ENCODE data around the gene LCE1C. TPM values are rescaled to one million over a fixed set of nuclear protein-coding genes. Genes with fewer than 3 reads are reported as not detected.

LCE1C gene
- total and polyA plus RNA-seq, 9 of the 15 experiments (the other 6 are each of a cell fraction or from before 2014, with no cell fraction given), result not detected

DNA sequence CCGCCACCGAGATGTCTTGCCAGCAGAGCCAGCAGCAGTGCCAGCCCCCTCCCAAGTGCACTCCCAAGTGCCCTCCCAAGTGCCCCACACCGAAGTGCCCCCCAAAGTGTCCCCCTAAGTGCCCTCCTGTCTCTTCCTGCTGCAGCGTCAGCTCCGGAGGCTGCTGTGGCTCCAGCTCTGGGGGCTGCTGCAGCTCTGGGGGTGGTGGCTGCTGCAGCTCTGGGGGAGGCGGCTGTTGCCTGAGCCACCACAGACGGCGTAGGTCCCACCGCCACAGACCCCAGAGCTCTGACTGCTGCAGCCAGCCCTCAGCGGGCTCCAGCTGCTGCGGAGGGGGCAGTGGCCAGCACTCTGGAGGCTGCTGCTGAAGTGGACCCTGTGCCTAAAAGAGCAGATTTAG is 30.1 kb downstream of the LCE1C start:
- 0% methylated on average over 8 of the region's 11 CpGs for WGBS (ENCODE audit: insufficient coverage, low coverage, missing lambda C conversion rate)
- intact Hi-C loops (cut with micrococcal nuclease), result no loop called here
- DNase-seq (ENCODE audit: extremely low read depth in 1 of 4, low spot score in 3 of 4), result no peak
- no peak for TF ChIP-seq ATF7 (IDR thresholded peaks at IDR 0.05)
- TF ChIP-seq, protein P1, sequence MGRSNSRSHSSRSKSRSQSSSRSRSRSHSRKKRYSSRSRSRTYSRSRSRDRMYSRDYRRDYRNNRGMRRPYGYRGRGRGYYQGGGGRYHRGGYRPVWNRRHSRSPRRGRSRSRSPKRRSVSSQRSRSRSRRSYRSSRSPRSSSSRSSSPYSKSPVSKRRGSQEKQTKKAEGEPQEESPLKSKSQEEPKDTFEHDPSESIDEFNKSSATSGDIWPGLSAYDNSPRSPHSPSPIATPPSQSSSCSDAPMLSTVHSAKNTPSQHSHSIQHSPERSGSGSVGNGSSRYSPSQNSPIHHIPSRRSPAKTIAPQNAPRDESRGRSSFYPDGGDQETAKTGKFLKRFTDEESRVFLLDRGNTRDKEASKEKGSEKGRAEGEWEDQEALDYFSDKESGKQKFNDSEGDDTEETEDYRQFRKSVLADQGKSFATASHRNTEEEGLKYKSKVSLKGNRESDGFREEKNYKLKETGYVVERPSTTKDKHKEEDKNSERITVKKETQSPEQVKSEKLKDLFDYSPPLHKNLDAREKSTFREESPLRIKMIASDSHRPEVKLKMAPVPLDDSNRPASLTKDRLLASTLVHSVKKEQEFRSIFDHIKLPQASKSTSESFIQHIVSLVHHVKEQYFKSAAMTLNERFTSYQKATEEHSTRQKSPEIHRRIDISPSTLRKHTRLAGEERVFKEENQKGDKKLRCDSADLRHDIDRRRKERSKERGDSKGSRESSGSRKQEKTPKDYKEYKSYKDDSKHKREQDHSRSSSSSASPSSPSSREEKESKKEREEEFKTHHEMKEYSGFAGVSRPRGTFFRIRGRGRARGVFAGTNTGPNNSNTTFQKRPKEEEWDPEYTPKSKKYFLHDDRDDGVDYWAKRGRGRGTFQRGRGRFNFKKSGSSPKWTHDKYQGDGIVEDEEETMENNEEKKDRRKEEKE (IDR thresholded peaks at IDR 0.05; ENCODE audit: borderline replicate concordance in 1 of 2, control insufficient read depth in 1 of 2, low read depth in 2 of 2, low read length in 1 of 2), result no peak
- no peak for TF ChIP-seq NCOA2 (IDR thresholded peaks at IDR 0.05; ENCODE audit: partially characterized antibody in 2 of 2)
- no peak for TF ChIP-seq ZBTB8A (IDR thresholded peaks at IDR 0.05; ENCODE audit: partially characterized antibody)
- TF ChIP-seq KDM2B (CRISPR knock-in tag; IDR thresholded peaks at IDR 0.05), result no peak
- TF ChIP-seq RUNX1 (IDR thresholded peaks at IDR 0.05; ENCODE audit: low read depth), result no peak
- no peak for TF ChIP-seq HDAC3 (IDR thresholded peaks at IDR 0.05; ENCODE audit: borderline replicate concordance, partially characterized antibody)
- TF ChIP-seq, protein P2, sequence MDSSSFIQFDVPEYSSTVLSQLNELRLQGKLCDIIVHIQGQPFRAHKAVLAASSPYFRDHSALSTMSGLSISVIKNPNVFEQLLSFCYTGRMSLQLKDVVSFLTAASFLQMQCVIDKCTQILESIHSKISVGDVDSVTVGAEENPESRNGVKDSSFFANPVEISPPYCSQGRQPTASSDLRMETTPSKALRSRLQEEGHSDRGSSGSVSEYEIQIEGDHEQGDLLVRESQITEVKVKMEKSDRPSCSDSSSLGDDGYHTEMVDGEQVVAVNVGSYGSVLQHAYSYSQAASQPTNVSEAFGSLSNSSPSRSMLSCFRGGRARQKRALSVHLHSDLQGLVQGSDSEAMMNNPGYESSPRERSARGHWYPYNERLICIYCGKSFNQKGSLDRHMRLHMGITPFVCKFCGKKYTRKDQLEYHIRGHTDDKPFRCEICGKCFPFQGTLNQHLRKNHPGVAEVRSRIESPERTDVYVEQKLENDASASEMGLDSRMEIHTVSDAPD (CRISPR knock-in tag; IDR thresholded peaks at IDR 0.05), result no peak
- TF ChIP-seq NFRKB (IDR thresholded peaks at IDR 0.05; ENCODE audit: low read depth), result no peak
- TF ChIP-seq, protein P3, sequence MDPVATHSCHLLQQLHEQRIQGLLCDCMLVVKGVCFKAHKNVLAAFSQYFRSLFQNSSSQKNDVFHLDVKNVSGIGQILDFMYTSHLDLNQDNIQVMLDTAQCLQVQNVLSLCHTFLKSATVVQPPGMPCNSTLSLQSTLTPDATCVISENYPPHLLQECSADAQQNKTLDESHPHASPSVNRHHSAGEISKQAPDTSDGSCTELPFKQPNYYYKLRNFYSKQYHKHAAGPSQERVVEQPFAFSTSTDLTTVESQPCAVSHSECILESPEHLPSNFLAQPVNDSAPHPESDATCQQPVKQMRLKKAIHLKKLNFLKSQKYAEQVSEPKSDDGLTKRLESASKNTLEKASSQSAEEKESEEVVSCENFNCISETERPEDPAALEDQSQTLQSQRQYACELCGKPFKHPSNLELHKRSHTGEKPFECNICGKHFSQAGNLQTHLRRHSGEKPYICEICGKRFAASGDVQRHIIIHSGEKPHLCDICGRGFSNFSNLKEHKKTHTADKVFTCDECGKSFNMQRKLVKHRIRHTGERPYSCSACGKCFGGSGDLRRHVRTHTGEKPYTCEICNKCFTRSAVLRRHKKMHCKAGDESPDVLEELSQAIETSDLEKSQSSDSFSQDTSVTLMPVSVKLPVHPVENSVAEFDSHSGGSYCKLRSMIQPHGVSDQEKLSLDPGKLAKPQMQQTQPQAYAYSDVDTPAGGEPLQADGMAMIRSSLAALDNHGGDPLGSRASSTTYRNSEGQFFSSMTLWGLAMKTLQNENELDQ (CRISPR knock-in tag; IDR thresholded peaks at IDR 0.05; ENCODE audit: borderline replicate concordance), result no peak
- TF ChIP-seq SREBF1 (IDR thresholded peaks at IDR 0.05; ENCODE audit: borderline replicate concordance, low read depth, low read length), result no peak
- no peak for TF ChIP-seq ZNF165 (CRISPR knock-in tag; IDR thresholded peaks at IDR 0.05; ENCODE audit: borderline replicate concordance)
- no peak for TF ChIP-seq KHSRP (IDR thresholded peaks at IDR 0.05)
- no peak for TF ChIP-seq BCOR (IDR thresholded peaks at IDR 0.05)
- TF ChIP-seq NR4A1 (CRISPR knock-in tag; IDR thresholded peaks at IDR 0.05), result no peak
- TF ChIP-seq NR4A1 (tag; IDR thresholded peaks at IDR 0.05), result no peak
- TF ChIP-seq PHTF2 (CRISPR knock-in tag; IDR thresholded peaks at IDR 0.05), result no peak
- no peak overlapping the region for H3K4me3 ChIP-seq
- no peak for ATAC-seq
- no peak overlapping the region for H3K9ac ChIP-seq (ENCODE audit: insufficient read depth in 1 of 2, low read depth in 2 of 2, low read length in 2 of 2)
- BruUV-seq (replicated peaks), result no TSS peak
- in situ Hi-C loops (cut with MboI), result no loop called here
- no peaks in the 10 kb centered on the region for H3K9me3 ChIP-seq (replicated peaks; ENCODE audit: control insufficient read depth, insufficient read depth, low read depth, low read length)
- H3K27me3 ChIP-seq (ENCODE audit: control insufficient read depth in 2 of 2, insufficient read depth in 2 of 2, low read length in 2 of 2), result no peaks in the 10 kb centered on the region
- H3K79me2 ChIP-seq (ENCODE audit: control insufficient read depth, insufficient read depth, low read length), result no peaks in the 10 kb centered on the region
- H3K27ac ChIP-seq (ENCODE audit: extremely low read depth, low read depth, low read length), result no peak overlapping the region
- ChIA-PET CTCF (ENCODE audit: low intra/inter-chr PET ratio) (no interaction called here), POLR2A (interaction anchor here (0.6 kb wide), 1 partner anchor 12 kb away, joined by 3 read pairs; no protein-coding TSS in a partner anchor)
- H3K9me1 ChIP-seq (ENCODE audit: control insufficient read depth, insufficient read depth, low read length), result no peaks in the 10 kb centered on the region
- H3K4me2 ChIP-seq (ENCODE audit: insufficient read depth, low read length), result no peak overlapping the region
- no peak for FAIRE-seq
- no peaks in the 10 kb centered on the region for H3K36me3 ChIP-seq (ENCODE audit: control insufficient read depth, insufficient read depth, low read length)
- no peaks in the 10 kb centered on the region for H3K4me1 ChIP-seq (replicated peaks in 1 of 2; ENCODE audit: control insufficient read depth in 2 of 2, insufficient read depth in 2 of 2, low read length in 2 of 2)
- no peaks in the 10 kb centered on the region for H4K20me1 ChIP-seq (replicated peaks; ENCODE audit: control insufficient read depth, insufficient read depth, low read length)
- H2AFZ ChIP-seq (ENCODE audit: low read depth, low read length), result no peak overlapping the region

Data from K562 (cell line).